ENCODE results near the gene PTEN. TPM values are rescaled to one million over a fixed set of nuclear protein-coding genes. Genes with fewer than 3 reads are reported as not detected.

The PTEN gene
- total and polyA plus RNA-seq, 2 donors (not counting 3 experiments of a cell fraction or from before 2014, with no cell fraction given), result 8.0 to 76.9 TPM

DNA sequence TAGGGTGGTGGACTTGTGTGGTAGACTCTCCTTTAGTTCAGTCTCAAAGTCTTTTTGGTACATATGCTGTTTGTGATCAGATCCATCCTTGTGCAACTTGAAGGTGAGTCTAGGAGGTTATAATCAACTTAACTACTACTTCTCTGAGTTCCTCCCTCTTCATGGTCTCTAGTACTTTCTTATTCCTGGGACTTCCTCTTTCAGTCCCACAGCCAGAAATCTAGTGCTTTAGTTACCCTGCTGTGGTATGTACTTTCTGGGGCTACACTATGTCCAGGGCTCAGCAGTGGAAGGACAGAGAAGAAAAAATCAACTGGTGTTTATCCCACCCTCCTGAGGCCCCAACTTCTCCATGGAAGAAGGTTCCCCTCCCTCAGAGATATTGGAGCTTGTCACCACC is 26.0 kb upstream of the PTEN start:
- H3K9me1 ChIP-seq (replicated peaks; ENCODE audit: control insufficient read depth, extremely low read depth, insufficient read depth, low read length), result no peaks in the 10 kb centered on the region

DNA sequence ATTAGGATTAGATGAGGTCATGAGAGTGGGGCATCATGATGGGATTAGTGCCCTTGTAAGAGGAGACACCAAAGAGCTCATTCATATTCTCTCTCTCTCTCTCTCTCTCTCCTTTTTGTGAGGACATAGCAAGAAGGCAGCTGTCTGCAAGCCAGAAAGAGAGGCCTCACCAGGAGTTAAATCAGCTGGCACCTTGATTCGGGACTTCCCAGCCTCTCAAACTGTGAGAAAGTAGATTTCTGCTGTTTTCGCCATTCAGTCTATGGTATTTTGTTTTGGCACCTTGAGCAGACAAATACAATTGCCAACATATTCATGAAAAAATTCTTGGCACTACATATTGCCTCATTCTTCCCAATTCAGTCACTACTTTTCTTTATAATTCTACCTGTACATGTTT is 24.8 kb upstream of the PTEN start:
- Histone ChIP-seq H4K20me1 (replicated peaks; ENCODE audit: control insufficient read depth, extremely low read depth, insufficient read depth, low read length) (no peaks in the 10 kb centered on the region), H3K27me3 (ENCODE audit: control insufficient read depth in 2 of 2, insufficient read depth in 2 of 2, low read length in 2 of 2) (no peaks in the 10 kb centered on the region), H3K27ac (ENCODE audit: insufficient read depth, low read depth, low read length) (no peak overlapping the region), H3K9me3 (replicated peaks; ENCODE audit: control insufficient read depth, insufficient read depth, low read length) (no peaks in the 10 kb centered on the region), H3K36me3 (ENCODE audit: control insufficient read depth in 2 of 2, extremely low read depth in 1 of 2, insufficient read depth in 2 of 2, low read length in 2 of 2) (no peaks in the 10 kb centered on the region), H3K4me1 (ENCODE audit: control insufficient read depth, extremely low read depth, insufficient read depth, low read length) (peaks cover 3% of the 10 kb centered on the region), H3K79me2 (ENCODE audit: control insufficient read depth, insufficient read depth, low read length) (no peaks in the 10 kb centered on the region), H3K4me2 (ENCODE audit: insufficient read depth, low read length) (no peak overlapping the region), H2AFZ (ENCODE audit: low read depth, low read length) (no peak overlapping the region), H3K9ac (replicated peaks; ENCODE audit: extremely low read depth, insufficient read depth, low read length) (no peak overlapping the region), H3K4me3 (replicated peaks in 1 of 3; ENCODE audit: insufficient read depth in 1 of 3, low read depth in 1 of 3, low read length in 3 of 3) (no peak overlapping the region), H3K9me1 (replicated peaks; ENCODE audit: control insufficient read depth, extremely low read depth, insufficient read depth, low read length) (no peaks in the 10 kb centered on the region)
- ChIA-PET POLR2A (no interaction called here), CTCF (interaction anchor here (0.7 kb wide), 2 partner anchors 24 to 665 kb away, joined by 3 read pairs; no protein-coding TSS in a partner anchor)
- FAIRE-seq (no peak), DNase-seq (ENCODE audit: low read depth, low spot score) (no peak)
- dilution Hi-C loops (cut with MboI; ENCODE audit: extremely low pct_ligation_motif_present, low sequenced_read_pairs) (no loop called here), intact Hi-C loops (cut with micrococcal nuclease) (no loop called here)
- BruUV-seq (replicated peaks), result no TSS peak
- TF ChIP-seq FOS (IDR thresholded peaks at IDR 0.05; ENCODE audit: borderline replicate concordance, insufficient read depth, low read length), result no peak

More for the DNA sequence above, 26.0 kb upstream of the PTEN start:
- ChIA-PET POLR2A (no interaction called here), CTCF (no interaction called here)
- H3K9ac ChIP-seq (replicated peaks; ENCODE audit: extremely low read depth, insufficient read depth, low read length), result no peak overlapping the region
- intact Hi-C loops (cut with micrococcal nuclease), result no loop called here
- no peak overlapping the region for H3K27ac ChIP-seq (ENCODE audit: insufficient read depth, low read depth, low read length)
- H3K4me1 ChIP-seq (ENCODE audit: control insufficient read depth, extremely low read depth, insufficient read depth, low read length), result peaks cover 2% of the 10 kb centered on the region
- no peak overlapping the region for H2AFZ ChIP-seq (ENCODE audit: low read depth, low read length)
- H3K27me3 ChIP-seq (ENCODE audit: control insufficient read depth in 2 of 2, insufficient read depth in 2 of 2, low read length in 2 of 2), result no peaks in the 10 kb centered on the region
- H4K20me1 ChIP-seq (replicated peaks; ENCODE audit: control insufficient read depth, extremely low read depth, insufficient read depth, low read length), result no peaks in the 10 kb centered on the region
- TF ChIP-seq GATA2 (IDR thresholded peaks at IDR 0.05; ENCODE audit: insufficient read depth, insufficient read length, low read depth, low read length) (no peak), EZH2 (IDR thresholded peaks at IDR 0.05; ENCODE audit: borderline replicate concordance, low read depth, low read length, severe bottlenecking) (no peak)
- TF ChIP-seq, protein P1, sequence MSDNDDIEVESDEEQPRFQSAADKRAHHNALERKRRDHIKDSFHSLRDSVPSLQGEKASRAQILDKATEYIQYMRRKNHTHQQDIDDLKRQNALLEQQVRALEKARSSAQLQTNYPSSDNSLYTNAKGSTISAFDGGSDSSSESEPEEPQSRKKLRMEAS (IDR thresholded peaks at IDR 0.05; ENCODE audit: insufficient read depth, insufficient read length), result no peak
- no peaks in the 10 kb centered on the region for H3K79me2 ChIP-seq (ENCODE audit: control insufficient read depth, insufficient read depth, low read length)
- no peaks in the 10 kb centered on the region for H3K9me3 ChIP-seq (replicated peaks; ENCODE audit: control insufficient read depth, insufficient read depth, low read length)
- FAIRE-seq, result no peak
- no peak overlapping the region for H3K4me3 ChIP-seq (replicated peaks in 1 of 3; ENCODE audit: insufficient read depth in 1 of 3, low read depth in 1 of 3, low read length in 3 of 3)
- no TSS peak for BruUV-seq (replicated peaks)
- dilution Hi-C loops (cut with MboI; ENCODE audit: extremely low pct_ligation_motif_present, low sequenced_read_pairs), result no loop called here
- DNase-seq (ENCODE audit: low read depth, low spot score), result no peak
- no peaks in the 10 kb centered on the region for H3K36me3 ChIP-seq (ENCODE audit: control insufficient read depth in 2 of 2, extremely low read depth in 1 of 2, insufficient read depth in 2 of 2, low read length in 2 of 2)
- no peak overlapping the region for H3K4me2 ChIP-seq (ENCODE audit: insufficient read depth, low read length)
